ENCODE results near the gene TAF1A. TPM values are rescaled to one million over a fixed set of nuclear protein-coding genes. Genes with fewer than 3 reads are reported as not detected.

TAF1A gene
- total and polyA plus RNA-seq, 2 of the 8 experiments (the other 6 are each of a cell fraction or from before 2014, with no cell fraction given), result 3.3 to 16.7 TPM

GRCh38 chr1:222561656-222562055, 28.1 kb downstream of the TAF1A start:
- no peaks in the 10 kb centered on the region for H3K23me2 ChIP-seq (ENCODE audit: low read depth, low read length)
- no peaks in the 10 kb centered on the region; a peak in 1 of 4 replicates for H3K79me2 ChIP-seq (ENCODE audit: control insufficient read depth in 1 of 2, insufficient read depth in 2 of 2, low read length in 2 of 2)
- no peak overlapping the region for H3K4me3 ChIP-seq (ENCODE audit: extremely low read depth in 1 of 4, insufficient read depth in 2 of 4, low read depth in 3 of 4, low read length in 4 of 4)
- H3K27ac ChIP-seq (ENCODE audit: low read depth, low read length), result no peak overlapping the region
- no peak overlapping the region for H4K8ac ChIP-seq (ENCODE audit: extremely low read depth, insufficient read depth, low read length)
- peaks cover 0 to 3% of the 10 kb centered on the region in 2 experiments for H4K20me1 ChIP-seq (replicated peaks in 1 of 2; ENCODE audit: control insufficient read depth in 1 of 2, insufficient read depth in 2 of 2, low read length in 2 of 2)
- no peak overlapping the region for H3K4me2 ChIP-seq (ENCODE audit: insufficient read depth in 1 of 2, low read depth in 2 of 2, low read length in 2 of 2)
- no peak overlapping the region for H2AFZ ChIP-seq (ENCODE audit: low read length)
- ChIA-PET POLR2A (ENCODE audit: partially characterized antibody) (interaction anchor here (1.2 kb wide), 1 partner anchor 15 kb away, joined by 4 read pairs; no protein-coding TSS in a partner anchor), CTCF (ENCODE audit: partially characterized antibody) (interaction anchor here (0.7 to 2.0 kb wide), 8 partner anchors 9 to 114 kb away, joined by 3 to 20 read pairs (median 3); partner anchors contain the start of gene TAF1A)
- no peak overlapping the region for H2BK5ac ChIP-seq (ENCODE audit: low read depth, low read length)
- no peak overlapping the region for H3K56ac ChIP-seq (replicated peaks; ENCODE audit: insufficient read length, low read depth, low read length)
- H3K27me3 ChIP-seq (replicated peaks in 1 of 4; ENCODE audit: control insufficient read depth in 3 of 4, extremely low read depth in 1 of 4, insufficient read depth in 3 of 4, low read length in 3 of 4), result peaks cover 0 to 1% (median 0%) of the 10 kb centered on the region in 4 experiments; a peak in 1 of 7 replicates
- H3K14ac ChIP-seq (ENCODE audit: insufficient read length), result no peak overlapping the region
- WGBS, 2 experiments (ENCODE audit: extremely low coverage in 1 of 2, insufficient coverage in 1 of 2, insufficient read length in 1 of 2, insufficient replicate concordance in 2 of 2, low coverage in 1 of 2, low lambda C conversion rate in 2 of 2, missing lambda C conversion rate in 1 of 2), result 89% methylated on average over 1 of the region's 1 CpG; no CpG with 5 or more reads in 1 of the 2 experiments
- no peak overlapping the region for H2BK15ac ChIP-seq (ENCODE audit: low read length)
- H4K5ac ChIP-seq (ENCODE audit: insufficient read length, low read depth, low read length), result no peak overlapping the region
- H3K4ac ChIP-seq (replicated peaks; ENCODE audit: insufficient read length, low read depth, low read length), result no peak overlapping the region
- no peak overlapping the region for H3K9ac ChIP-seq (replicated peaks in 1 of 4; ENCODE audit: extremely low read depth in 1 of 4, low read depth in 3 of 4, low read length in 3 of 4)
- H3K36me3 ChIP-seq (ENCODE audit: control insufficient read depth in 2 of 4, insufficient read depth in 4 of 4, low read length in 3 of 4), result peaks cover 0 to 41% (median 16%) of the 10 kb centered on the region in 4 experiments; a peak in 7 of 8 replicates
- FAIRE-seq (no peak), DNase-seq (ENCODE audit: low read depth in 1 of 2, low spot score in 2 of 2) (no peak)
- no peak overlapping the region for H2AK5ac ChIP-seq (ENCODE audit: low read depth, low read length)
- no peak overlapping the region for H3K23ac ChIP-seq (ENCODE audit: insufficient read length)
- H2BK120ac ChIP-seq (replicated peaks; ENCODE audit: low read depth, low read length), result no peak overlapping the region
- H2BK12ac ChIP-seq (ENCODE audit: low read depth, low read length), result no peak overlapping the region
- no peak overlapping the region for H2BK20ac ChIP-seq (ENCODE audit: low read length)
- H3K79me1 ChIP-seq (ENCODE audit: low read depth, low read length), result no peaks in the 10 kb centered on the region; the same call in 1 of the 2 replicates
- H3K9me3 ChIP-seq (ENCODE audit: insufficient read depth in 2 of 2, low read depth in 1 of 2, low read length in 1 of 2), result no peaks in the 10 kb centered on the region
- H3K4me1 ChIP-seq (replicated peaks in 1 of 4; ENCODE audit: control insufficient read depth in 3 of 4, insufficient read depth in 4 of 4, low read length in 3 of 4), result no peaks in the 10 kb centered on the region
- H3K18ac ChIP-seq (ENCODE audit: extremely low read depth, low read length), result no peak overlapping the region
- H4K91ac ChIP-seq (replicated peaks; ENCODE audit: insufficient read length, low read length), result no peak overlapping the region
- no peak for TF ChIP-seq JUND (IDR thresholded peaks at IDR 0.05; ENCODE audit: low read length)
- TF ChIP-seq EGR1 (IDR thresholded peaks at IDR 0.05; ENCODE audit: borderline replicate concordance, low read depth, low read length), result no peak
- no peak for TF ChIP-seq CHD1 (IDR thresholded peaks at IDR 0.05; ENCODE audit: low read depth, low read length)
- no peak for TF ChIP-seq GABPA (IDR thresholded peaks at IDR 0.05; ENCODE audit: borderline replicate concordance, insufficient read depth, low read length)
- no peak for TF ChIP-seq USF2 (IDR thresholded peaks at IDR 0.05; ENCODE audit: low read length)
- no peak for TF ChIP-seq MAFK (IDR thresholded peaks at IDR 0.05; ENCODE audit: low read depth, low read length)
- no peak for TF ChIP-seq BRCA1 (IDR thresholded peaks at IDR 0.05; ENCODE audit: low read depth, low read length)
- TF ChIP-seq RFX5 (IDR thresholded peaks at IDR 0.05; ENCODE audit: borderline replicate concordance, low read depth, low read length), result no peak
- no peak for TF ChIP-seq TAF1 (IDR thresholded peaks at IDR 0.05; ENCODE audit: low read depth, low read length)
- TF ChIP-seq SUZ12 (IDR thresholded peaks at IDR 0.05; ENCODE audit: low read length), result no peak
- TF ChIP-seq SP1 (IDR thresholded peaks at IDR 0.05; ENCODE audit: low read depth, low read length), result no peak
- no peak for TF ChIP-seq CEBPB (IDR thresholded peaks at IDR 0.05; ENCODE audit: low read depth, low read length)
- TF ChIP-seq JUN (IDR thresholded peaks at IDR 0.05; ENCODE audit: low read depth, low read length), result no peak
- no peak for TF ChIP-seq FOSL1 (IDR thresholded peaks at IDR 0.05; ENCODE audit: insufficient read depth, low read depth, low read length)
